ENCODE data around the gene CHERP. TPM values are rescaled to one million over a fixed set of nuclear protein-coding genes. Genes with fewer than 3 reads are reported as not detected.

CHERP gene
- total and polyA plus RNA-seq, 2 of the 4 experiments (the other 2 are of a cell fraction) = 0.54 to 13.5 TPM

- Histone ChIP-seq H4K5ac (ENCODE audit: low read depth, low read length) (no peak overlapping the region), H2AK9ac (replicated peaks; ENCODE audit: low read depth, low read length, poor library complexity) (peak overlapping the region; percentile 50), H3K4me2 (ENCODE audit: low read depth, low read length) (no peak overlapping the region), H3K23ac (ENCODE audit: low read depth, low read length) (no peak overlapping the region), H4K91ac (ENCODE audit: insufficient read depth, low read depth, low read length) (no peak overlapping the region), H3K14ac (replicated peaks; ENCODE audit: low read depth, low read length) (no peak overlapping the region), H3K27me3 (ENCODE audit: control insufficient read depth, insufficient read depth, low read length) (no peaks in the 10 kb centered on the region), H2AFZ (replicated peaks; ENCODE audit: low read length, poor library complexity) (peak overlapping the region; percentile 21), H2BK15ac (ENCODE audit: low read depth, low read length) (no peak overlapping the region), H4K8ac (ENCODE audit: low read depth in 2 of 2, low read length in 2 of 2) (no peak overlapping the region), H3K79me1 (ENCODE audit: low read depth in 1 of 2, low read length in 2 of 2) (peaks cover 10 to 13% of the 10 kb centered on the region in 2 experiments; a peak in 3 of 4 replicates), H2BK5ac (ENCODE audit: low read depth, low read length, poor library complexity, severe bottlenecking) (no peak overlapping the region), H4K20me1 (ENCODE audit: insufficient read depth, low read length) (peaks cover 11% of the 10 kb centered on the region; the same call in 1 of the 2 replicates), H3K27ac (ENCODE audit: insufficient read depth, low read length) (no peak overlapping the region), H3K9me1 (ENCODE audit: insufficient read depth, low read length) (no peaks in the 10 kb centered on the region), H3K36me3 (ENCODE audit: control insufficient read depth, insufficient read depth, low read length) (peaks cover 86% of the 10 kb centered on the region), H3K4me1 (ENCODE audit: control insufficient read depth, insufficient read depth, low read length) (no peaks in the 10 kb centered on the region), H3K9ac (ENCODE audit: low read depth, low read length) (no peak overlapping the region), H3K18ac (ENCODE audit: low read depth, low read length) (no peak overlapping the region), H2AK5ac (ENCODE audit: low read depth, low read length) (no peak overlapping the region), H3K4me3 (ENCODE audit: insufficient read depth, low read depth, low read length) (no peak overlapping the region), H3K56ac (ENCODE audit: extremely low read depth, insufficient read depth, low read length) (no peak overlapping the region), H3K9me3 (ENCODE audit: control insufficient read depth, insufficient read depth, low read length) (no peaks in the 10 kb centered on the region), H2BK20ac (ENCODE audit: low read depth, low read length) (no peak overlapping the region), H2BK120ac (ENCODE audit: low read depth, low read length) (no peak overlapping the region), H3K4ac (ENCODE audit: low read depth, low read length) (no peak overlapping the region)
- DNase-seq (no peak), ATAC-seq (ENCODE audit: low read depth) (no peak)
- 94% methylated on average over 3 of the region's 25 CpGs; no CpG with 5 or more reads in 1 of the 2 experiments for WGBS, 2 experiments (ENCODE audit: extremely low coverage in 2 of 2, insufficient read length in 1 of 2)
- intact Hi-C loops (cut with micrococcal nuclease) = no loop called here
- CTCF ChIA-PET = interaction anchor here (0.6 kb wide), 1 partner anchor 71 kb away, joined by 5 read pairs; no protein-coding TSS in a partner anchor
- dilution Hi-C loops (cut with HindIII; ENCODE audit: low sequenced_read_pairs, unreplicated experiment) = no loop called here
- BruUV-seq (replicated peaks) = no TSS peak
- in situ Hi-C loops (cut with MboI; ENCODE audit: low sequenced_read_pairs) = no loop called here
- POLR2A ChIA-PET (ENCODE audit: unreplicated experiment) = no interaction called here
- no peak for TF ChIP-seq RFX5 (IDR thresholded peaks at IDR 0.05; ENCODE audit: low read depth, low read length)
- no peak for TF ChIP-seq CEBPB (IDR thresholded peaks at IDR 0.05; ENCODE audit: low read depth, low read length)
- TF ChIP-seq FOS (IDR thresholded peaks at IDR 0.05; ENCODE audit: low read depth, low read length) = no peak
- TF ChIP-seq RAD21 (IDR thresholded peaks at IDR 0.05; ENCODE audit: low read length) = no peak
- TF ChIP-seq NFE2L2 (IDR thresholded peaks at IDR 0.05; ENCODE audit: low read depth, low read length) = no peak
- no peak for TF ChIP-seq POLR2A (IDR thresholded peaks at IDR 0.05; ENCODE audit: low read depth, low read length)
- TF ChIP-seq BHLHE40 (IDR thresholded peaks at IDR 0.05; ENCODE audit: low read depth, low read length) = no peak
- TF ChIP-seq CHD1 (IDR thresholded peaks at IDR 0.05; ENCODE audit: low read depth, low read length) = no peak
- no peak for TF ChIP-seq MXI1 (IDR thresholded peaks at IDR 0.05; ENCODE audit: borderline replicate concordance, low read depth, low read length)
- no peak for TF ChIP-seq MAFK (IDR thresholded peaks at IDR 0.05; ENCODE audit: low read depth, low read length)
- no peak for TF ChIP-seq RCOR1 (IDR thresholded peaks at IDR 0.05; ENCODE audit: insufficient replicate concordance, low read length)
- no peak for TF ChIP-seq MAZ (IDR thresholded peaks at IDR 0.05; ENCODE audit: borderline replicate concordance, low read depth, low read length)
- no peak for TF ChIP-seq ELK1 (IDR thresholded peaks at IDR 0.05; ENCODE audit: borderline replicate concordance, low read depth, low read length)
- TF ChIP-seq SMC3 (IDR thresholded peaks at IDR 0.05; ENCODE audit: low read depth, low read length) = no peak
- no peak for TF ChIP-seq USF2 (IDR thresholded peaks at IDR 0.05; ENCODE audit: low read depth, low read length)
Measured at GRCh38 chr19:16522559-16523377, 19.5 kb downstream of the CHERP start.
